AG04450 (cell line): ENCODE results near the gene CROCC. TPM values are rescaled to one million over a fixed set of nuclear protein-coding genes. Genes with fewer than 3 reads are reported as not detected.

Source experiments
- CTCF ChIA-PET: fragments of 300-600, 350-600 bp; formaldehyde crosslinking; extraction: SDS; loops from one replicate; lab custom pipeline; 2022; ENCODE audit warnings: antibody characterized with exemption, inconsistent platforms; lab: Charles Lee
- POLR2A ChIA-PET: fragments of 350-600 bp; formaldehyde crosslinking; extraction: SDS; loops from one replicate; lab custom pipeline; 2021; ENCODE audit warnings: antibody characterized with exemption, inconsistent platforms; lab: Yijun Ruan, JAX
- DNase-seq: peaks from one replicate; pipeline ENCODE4 v3.0.0-alpha.2; 2011; ENCODE audit warnings: low read depth, low spot score
- H3K27ac ChIP-seq: one replicate; pipeline ENCODE4 v1.5.1; 2012; ENCODE audit warnings: low read depth, low read length, control low read depth
- H3K27me3 ChIP-seq: one replicate; pipeline ENCODE4 v1.6.0; 2012; ENCODE audit warnings: low read length; ENCODE audit not compliant: control insufficient read depth, insufficient read depth
- H3K4me3 ChIP-seq: 2 replicates; pipeline ENCODE4 v1.5.1; 2011; ENCODE audit warnings: mild to moderate bottlenecking, low read depth, low read length, control low read depth
- H3K9me3 ChIP-seq: 2 replicates; pipeline ENCODE4 v1.5.1; 2012; ENCODE audit warnings: low read length; ENCODE audit not compliant: control insufficient read depth, insufficient read depth
- polyA plus RNA-seq: library from polyadenylated mRNA; depleted of rRNA; stranded (reverse); fragments of >200 nt; gene quantifications from 2 replicates; pipeline ENCODE4 v1.2.3, GENCODE V29; 2011
- TF ChIP-seq, protein P1 (sequence below): IDR thresholded peaks from 2 replicates; pipeline ENCODE4 v1.5.1; 2011; ENCODE audit warnings: low read depth, low read length, control low read depth, inconsistent platforms

Gene CROCC
- polyA plus RNA-seq, 1 experiment, result 4.2 TPM

DNA sequence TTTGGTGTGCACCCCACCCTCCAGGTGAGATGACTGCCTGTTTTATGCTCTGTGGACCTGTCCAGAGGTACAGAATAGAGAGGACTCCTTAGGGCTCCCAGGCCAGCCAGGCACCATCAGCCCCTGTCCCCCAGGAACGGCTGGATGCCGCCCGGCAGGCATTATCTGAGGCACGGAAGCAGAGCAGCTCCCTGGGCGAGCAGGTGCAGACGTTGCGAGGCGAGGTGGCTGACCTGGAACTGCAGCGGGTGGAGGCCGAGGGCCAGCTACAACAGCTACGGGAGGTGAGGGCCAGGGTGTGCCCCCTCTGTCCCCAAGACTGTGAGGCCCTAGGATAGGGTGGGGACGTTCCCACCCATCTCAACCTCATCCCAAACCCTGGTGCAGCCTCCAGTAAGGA, 47.9 kb downstream of the CROCC start:
- POLR2A ChIA-PET, result interaction anchor here (0.6 kb wide), 1 partner anchor 142 kb away, joined by 4 read pairs; no protein-coding TSS in a partner anchor
- CTCF ChIA-PET, result interaction anchor here (2.2 kb wide), 1 partner anchor 9 kb away, joined by 7 read pairs; no protein-coding TSS in a partner anchor
- Histone ChIP-seq H3K27me3 (no peaks in the 10 kb centered on the region), H3K9me3 (peaks cover 4% of the 10 kb centered on the region; the same call in 1 of the 2 replicates), H3K27ac (no peak overlapping the region), H3K4me3 (no peak overlapping the region)
- TF ChIP-seq, protein P1, sequence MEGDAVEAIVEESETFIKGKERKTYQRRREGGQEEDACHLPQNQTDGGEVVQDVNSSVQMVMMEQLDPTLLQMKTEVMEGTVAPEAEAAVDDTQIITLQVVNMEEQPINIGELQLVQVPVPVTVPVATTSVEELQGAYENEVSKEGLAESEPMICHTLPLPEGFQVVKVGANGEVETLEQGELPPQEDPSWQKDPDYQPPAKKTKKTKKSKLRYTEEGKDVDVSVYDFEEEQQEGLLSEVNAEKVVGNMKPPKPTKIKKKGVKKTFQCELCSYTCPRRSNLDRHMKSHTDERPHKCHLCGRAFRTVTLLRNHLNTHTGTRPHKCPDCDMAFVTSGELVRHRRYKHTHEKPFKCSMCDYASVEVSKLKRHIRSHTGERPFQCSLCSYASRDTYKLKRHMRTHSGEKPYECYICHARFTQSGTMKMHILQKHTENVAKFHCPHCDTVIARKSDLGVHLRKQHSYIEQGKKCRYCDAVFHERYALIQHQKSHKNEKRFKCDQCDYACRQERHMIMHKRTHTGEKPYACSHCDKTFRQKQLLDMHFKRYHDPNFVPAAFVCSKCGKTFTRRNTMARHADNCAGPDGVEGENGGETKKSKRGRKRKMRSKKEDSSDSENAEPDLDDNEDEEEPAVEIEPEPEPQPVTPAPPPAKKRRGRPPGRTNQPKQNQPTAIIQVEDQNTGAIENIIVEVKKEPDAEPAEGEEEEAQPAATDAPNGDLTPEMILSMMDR, result no peak
- DNase-seq, result no peak

DNA sequence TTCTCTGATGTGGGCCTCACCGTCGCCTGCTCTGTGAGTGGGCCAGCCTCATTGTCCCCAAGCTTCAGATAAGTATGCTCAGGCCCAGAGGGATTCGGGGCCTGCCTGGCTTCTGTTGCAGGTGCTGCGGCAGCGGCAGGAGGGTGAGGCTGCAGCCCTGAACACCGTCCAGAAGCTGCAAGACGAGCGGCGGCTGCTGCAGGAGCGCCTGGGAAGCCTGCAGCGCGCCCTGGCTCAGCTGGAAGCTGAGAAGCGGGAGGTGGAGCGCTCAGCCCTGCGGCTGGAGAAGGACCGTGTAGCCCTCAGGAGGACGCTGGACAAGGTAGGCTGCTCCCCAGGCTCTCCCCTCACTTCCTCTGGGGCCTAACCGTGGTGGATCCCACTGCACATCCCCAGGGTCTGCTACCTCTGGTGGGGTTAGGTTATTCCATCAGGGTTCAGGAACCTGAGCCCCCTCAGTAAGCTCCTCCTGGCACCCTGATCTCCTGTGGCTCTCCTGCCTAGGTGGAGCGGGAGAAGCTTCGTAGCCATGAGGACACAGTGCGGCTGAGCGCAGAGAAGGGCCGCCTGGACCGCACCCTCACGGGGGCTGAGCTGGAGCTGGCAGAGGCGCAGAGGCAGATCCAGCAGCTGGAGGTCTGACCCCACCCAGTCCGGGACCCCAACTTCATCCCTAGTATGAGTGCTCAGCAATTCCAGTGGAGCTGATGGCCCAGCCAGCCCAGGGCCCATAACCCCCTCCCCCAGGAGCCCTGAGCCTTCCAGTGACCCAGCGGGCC, 48.6 kb downstream of the CROCC start:
- ChIA-PET POLR2A (interaction anchor here (0.6 kb wide), 1 partner anchor 142 kb away, joined by 4 read pairs; no protein-coding TSS in a partner anchor), CTCF (interaction anchor here (2.2 kb wide), 1 partner anchor 10 kb away, joined by 7 read pairs; no protein-coding TSS in a partner anchor)
- Histone ChIP-seq H3K4me3 (no peak overlapping the region), H3K9me3 (peaks cover 4% of the 10 kb centered on the region; the same call in 1 of the 2 replicates), H3K27me3 (no peaks in the 10 kb centered on the region), H3K27ac (no peak overlapping the region)
- TF ChIP-seq, protein P1, result no peak
- DNase-seq, result no peak

DNA sequence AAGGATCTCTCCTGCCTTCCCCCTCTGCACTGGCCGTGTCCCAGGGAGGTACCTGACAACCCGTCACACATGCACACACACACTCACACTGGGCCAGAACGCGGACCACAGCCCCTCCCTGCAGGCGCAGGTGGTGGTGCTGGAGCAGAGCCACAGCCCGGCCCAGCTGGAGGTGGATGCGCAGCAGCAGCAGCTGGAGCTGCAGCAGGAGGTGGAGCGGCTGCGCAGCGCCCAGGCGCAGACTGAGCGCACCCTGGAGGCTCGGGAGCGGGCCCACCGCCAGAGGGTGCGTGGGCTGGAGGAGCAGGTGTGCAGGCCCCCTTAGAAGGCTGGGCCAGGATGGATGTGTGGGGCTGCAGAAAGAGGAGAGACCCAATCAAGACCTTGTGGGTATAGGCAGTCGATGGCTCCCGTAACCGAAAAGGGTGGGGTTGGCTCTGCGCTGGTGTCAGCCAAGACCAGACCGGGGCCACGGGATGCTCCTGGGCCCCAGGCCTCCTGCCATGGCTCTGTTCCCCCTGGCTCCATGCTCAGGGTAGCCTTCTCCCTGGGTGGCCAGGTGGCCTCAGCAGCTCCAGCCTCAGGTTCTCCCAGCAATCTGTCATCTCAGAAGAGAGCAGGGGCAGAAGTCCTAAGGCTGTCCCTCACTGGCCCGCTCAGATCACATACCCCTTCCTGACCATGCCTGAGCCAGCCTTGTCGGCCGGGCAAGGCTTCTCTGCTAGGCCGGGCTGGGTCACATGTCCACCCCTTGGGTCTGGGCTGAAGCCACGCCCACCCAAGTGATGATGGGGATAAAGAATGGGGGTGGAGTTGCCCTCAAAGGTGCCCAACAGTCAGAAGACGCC, 49.8 kb downstream of the CROCC start:
- H3K9me3 ChIP-seq, result peaks cover 4% of the 10 kb centered on the region; the same call in 1 of the 2 replicates
- H3K27me3 ChIP-seq, result no peaks in the 10 kb centered on the region
- TF ChIP-seq, protein P1, result no peak
- CTCF ChIA-PET, result interaction anchor here (1.7 to 2.2 kb wide), 2 partner anchors 11 kb away, joined by 7 to 17 read pairs; no protein-coding TSS in a partner anchor
- POLR2A ChIA-PET, result no interaction called here
- H3K4me3 ChIP-seq, result no peak overlapping the region
- no peak for DNase-seq
- H3K27ac ChIP-seq, result no peak overlapping the region

DNA sequence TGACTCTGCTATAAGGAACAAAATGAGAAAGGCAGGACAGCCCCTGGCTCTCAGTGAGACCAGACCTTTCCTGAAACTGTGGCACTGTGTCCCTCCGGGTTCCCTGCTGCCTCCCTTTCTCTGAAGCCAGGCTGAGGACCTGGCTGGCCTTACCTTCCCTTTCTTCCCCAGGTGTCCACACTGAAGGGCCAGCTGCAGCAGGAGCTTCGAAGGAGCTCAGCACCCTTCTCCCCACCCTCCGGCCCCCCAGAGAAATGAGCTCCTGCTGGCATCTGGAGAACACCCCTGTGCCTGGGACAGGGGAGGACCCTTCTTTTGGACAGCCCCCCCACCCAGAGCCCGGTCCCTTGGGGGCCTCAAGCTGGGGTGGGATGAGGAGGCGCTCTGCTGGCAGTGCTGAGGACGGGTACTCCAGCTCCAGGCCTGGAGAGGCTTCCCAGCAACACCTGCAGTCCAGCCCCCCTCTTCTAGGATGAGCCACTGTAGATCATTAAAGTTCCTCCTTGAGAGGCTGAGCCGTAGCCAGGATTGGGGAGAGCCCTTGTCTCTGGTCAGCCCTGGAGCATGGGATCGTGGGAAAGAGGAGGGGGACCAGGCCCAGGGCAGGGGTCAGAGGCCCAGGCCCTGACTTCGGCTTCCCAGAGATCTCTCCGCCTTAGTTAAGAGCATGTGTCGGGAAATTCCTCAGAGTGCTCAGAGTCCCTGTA, 50.6 kb downstream of the CROCC start:
- TF ChIP-seq, protein P1, result no peak
- Histone ChIP-seq H3K27ac (no peak overlapping the region), H3K9me3 (peaks cover 4% of the 10 kb centered on the region; the same call in 1 of the 2 replicates), H3K4me3 (no peak overlapping the region), H3K27me3 (no peaks in the 10 kb centered on the region)
- CTCF ChIA-PET, result interaction anchor here (0.6 to 1.7 kb wide), 3 partner anchors 12 to 354 kb away, joined by 5 to 17 read pairs (median 7); no protein-coding TSS in a partner anchor
- POLR2A ChIA-PET, result no interaction called here
- no peak for DNase-seq
